ENCODE results near the gene DHX29.

DHX29 gene

DNA sequence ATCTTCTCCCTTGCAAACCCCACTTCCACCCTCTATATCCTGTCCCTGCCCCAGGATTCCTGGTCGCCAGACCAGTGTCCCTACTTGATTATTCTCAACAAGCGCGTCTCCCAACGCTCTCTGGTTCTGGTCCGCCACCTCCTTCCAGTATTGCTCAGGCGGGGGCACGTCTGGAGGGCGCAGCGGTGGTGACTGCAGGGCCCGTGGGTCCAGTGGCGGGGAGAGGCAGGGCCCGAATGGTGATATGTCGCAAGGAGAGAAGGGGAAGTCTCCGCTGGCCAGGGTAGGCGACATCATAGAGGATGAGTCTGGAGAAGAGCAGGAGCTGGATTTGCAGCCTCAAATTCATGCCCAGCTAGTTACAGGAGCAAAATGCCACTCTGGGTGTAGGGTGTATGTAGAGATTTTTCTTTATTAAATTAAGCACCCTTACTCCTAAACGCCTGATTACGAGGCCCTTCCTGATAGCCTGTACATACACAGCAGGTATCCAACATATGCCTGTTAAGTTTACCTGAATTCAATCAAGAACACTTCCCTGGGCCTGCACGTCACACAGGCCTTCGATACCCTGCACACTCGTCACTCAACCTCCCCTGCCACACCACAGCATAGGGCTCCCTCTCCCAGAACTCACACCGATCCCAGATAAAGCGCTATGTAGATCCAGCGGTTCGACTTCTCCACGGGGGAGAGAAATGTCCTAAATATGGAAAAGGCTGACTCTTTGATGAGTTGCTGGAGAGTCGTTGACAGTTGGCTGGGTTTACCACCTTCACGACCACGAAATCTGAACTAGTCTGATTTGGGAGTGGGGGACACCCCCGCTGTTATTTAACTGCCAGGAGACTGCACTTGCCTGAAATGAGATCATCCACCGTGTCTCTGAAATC lies 85.2 kb downstream of the DHX29 start:
- no peak for TF ChIP-seq MYC (IDR thresholded peaks at IDR 0.05; ENCODE audit: low read depth, low read length)
- TF ChIP-seq, protein P1, sequence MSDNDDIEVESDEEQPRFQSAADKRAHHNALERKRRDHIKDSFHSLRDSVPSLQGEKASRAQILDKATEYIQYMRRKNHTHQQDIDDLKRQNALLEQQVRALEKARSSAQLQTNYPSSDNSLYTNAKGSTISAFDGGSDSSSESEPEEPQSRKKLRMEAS (IDR thresholded peaks at IDR 0.05; ENCODE audit: low read depth, low read length): no peak
- TF ChIP-seq, protein P2, sequence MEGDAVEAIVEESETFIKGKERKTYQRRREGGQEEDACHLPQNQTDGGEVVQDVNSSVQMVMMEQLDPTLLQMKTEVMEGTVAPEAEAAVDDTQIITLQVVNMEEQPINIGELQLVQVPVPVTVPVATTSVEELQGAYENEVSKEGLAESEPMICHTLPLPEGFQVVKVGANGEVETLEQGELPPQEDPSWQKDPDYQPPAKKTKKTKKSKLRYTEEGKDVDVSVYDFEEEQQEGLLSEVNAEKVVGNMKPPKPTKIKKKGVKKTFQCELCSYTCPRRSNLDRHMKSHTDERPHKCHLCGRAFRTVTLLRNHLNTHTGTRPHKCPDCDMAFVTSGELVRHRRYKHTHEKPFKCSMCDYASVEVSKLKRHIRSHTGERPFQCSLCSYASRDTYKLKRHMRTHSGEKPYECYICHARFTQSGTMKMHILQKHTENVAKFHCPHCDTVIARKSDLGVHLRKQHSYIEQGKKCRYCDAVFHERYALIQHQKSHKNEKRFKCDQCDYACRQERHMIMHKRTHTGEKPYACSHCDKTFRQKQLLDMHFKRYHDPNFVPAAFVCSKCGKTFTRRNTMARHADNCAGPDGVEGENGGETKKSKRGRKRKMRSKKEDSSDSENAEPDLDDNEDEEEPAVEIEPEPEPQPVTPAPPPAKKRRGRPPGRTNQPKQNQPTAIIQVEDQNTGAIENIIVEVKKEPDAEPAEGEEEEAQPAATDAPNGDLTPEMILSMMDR (IDR thresholded peaks at IDR 0.05; ENCODE audit: low read depth, low read length): no peak
- TF ChIP-seq POLR2A (IDR thresholded peaks at IDR 0.05; ENCODE audit: extremely low read depth, insufficient read length): no peak
- peak; percentile 43 for DNase-seq (ENCODE audit: low read depth)
- H3K4me3 ChIP-seq (ENCODE audit: low read depth, low read length): no peak overlapping the region

DNA sequence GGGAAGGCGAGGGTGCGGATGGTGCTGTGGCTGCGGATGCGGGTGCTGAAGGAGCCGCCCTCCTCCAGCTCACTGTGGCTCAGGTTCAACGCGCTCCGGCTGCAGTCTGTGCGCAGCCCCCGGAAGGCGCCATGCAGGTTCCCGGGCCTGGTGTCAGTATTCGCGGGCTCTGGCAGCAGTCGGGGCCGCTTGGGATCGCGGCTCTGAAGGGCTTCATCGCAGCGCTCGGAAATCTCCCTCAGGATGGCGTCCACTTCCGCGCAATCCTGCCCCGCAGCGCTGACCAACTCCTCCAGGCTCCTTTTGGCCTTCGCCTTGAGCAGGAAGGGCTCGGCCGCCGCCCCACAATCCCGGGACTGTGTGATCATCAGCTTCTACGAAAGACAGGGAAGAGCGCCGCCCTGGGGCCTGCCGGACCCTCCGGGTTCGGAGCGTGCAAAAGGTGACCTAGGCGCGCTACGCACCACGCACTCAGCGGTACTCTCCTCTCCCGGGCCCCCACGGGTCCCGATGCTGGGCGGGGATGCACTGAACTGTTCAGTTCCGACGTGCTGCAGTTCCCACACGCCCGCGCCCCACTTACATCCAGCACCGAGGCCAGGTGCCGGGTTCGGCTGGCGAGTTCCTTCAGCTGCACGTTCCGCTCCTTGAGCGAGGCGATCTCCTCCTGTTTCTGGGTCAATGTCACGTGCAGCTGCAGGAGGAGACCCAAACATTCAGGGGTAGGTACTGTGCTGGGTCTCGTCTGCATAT lies 86.9 kb downstream of the DHX29 start:
- no peak for DNase-seq (ENCODE audit: low read depth)
- H3K4me3 ChIP-seq (ENCODE audit: low read depth, low read length): no peak overlapping the region
- TF ChIP-seq POLR2A (IDR thresholded peaks at IDR 0.05; ENCODE audit: extremely low read depth, insufficient read length): no peak
- TF ChIP-seq, protein P2 (IDR thresholded peaks at IDR 0.05; ENCODE audit: low read depth, low read length): no peak
- TF ChIP-seq, protein P1 (IDR thresholded peaks at IDR 0.05; ENCODE audit: low read depth, low read length): no peak
- TF ChIP-seq MYC (IDR thresholded peaks at IDR 0.05; ENCODE audit: low read depth, low read length): no peak

DNA sequence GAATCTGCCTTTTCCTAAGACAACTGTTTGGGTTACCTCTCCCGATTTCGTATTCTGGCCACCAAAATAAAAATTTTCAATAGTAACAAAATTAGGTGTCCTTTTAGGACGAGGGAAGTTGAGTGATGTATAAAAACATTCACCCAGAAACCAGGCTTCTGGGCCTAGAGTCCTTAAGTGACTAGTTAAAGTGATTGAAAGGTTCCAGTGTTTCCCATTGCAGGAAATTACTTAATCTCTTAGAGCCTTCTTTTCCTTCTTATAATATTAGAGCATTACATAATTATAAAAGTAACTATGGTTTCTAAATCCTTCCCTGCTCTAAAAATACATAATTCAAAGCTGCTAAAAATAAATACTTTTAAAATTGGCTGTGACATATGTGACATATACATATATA lies 87.7 kb downstream of the DHX29 start:
- DNase-seq (ENCODE audit: low read depth): no peak
- H3K4me3 ChIP-seq (ENCODE audit: low read depth, low read length): no peak overlapping the region
- TF ChIP-seq, protein P1 (IDR thresholded peaks at IDR 0.05; ENCODE audit: low read depth, low read length): no peak
- TF ChIP-seq MYC (IDR thresholded peaks at IDR 0.05; ENCODE audit: low read depth, low read length): no peak
- TF ChIP-seq, protein P2 (IDR thresholded peaks at IDR 0.05; ENCODE audit: low read depth, low read length): no peak
- no peak for TF ChIP-seq POLR2A (IDR thresholded peaks at IDR 0.05; ENCODE audit: extremely low read depth, insufficient read length)

DNA sequence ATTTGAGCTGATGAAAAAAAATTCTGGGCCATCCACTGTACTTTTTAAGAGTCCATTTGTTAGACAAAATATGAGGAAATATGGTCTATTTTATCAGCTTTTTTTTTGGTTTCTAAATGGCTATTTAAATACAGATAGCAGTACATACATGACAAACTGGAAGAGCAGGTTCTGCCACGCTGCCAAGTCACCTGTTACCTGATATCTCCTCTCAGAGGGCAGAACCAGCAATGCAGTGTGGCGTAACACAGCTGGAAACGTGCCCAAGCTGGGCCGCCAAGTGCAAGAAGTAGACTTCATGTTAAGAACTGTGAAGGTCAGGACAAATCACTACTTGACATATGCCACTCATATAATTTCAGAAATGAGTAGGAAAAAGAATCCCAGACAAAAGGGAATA lies 88.5 kb downstream of the DHX29 start:
- TF ChIP-seq, protein P2 (IDR thresholded peaks at IDR 0.05; ENCODE audit: low read depth, low read length): no peak
- no peak for TF ChIP-seq MYC (IDR thresholded peaks at IDR 0.05; ENCODE audit: low read depth, low read length)
- TF ChIP-seq, protein P1 (IDR thresholded peaks at IDR 0.05; ENCODE audit: low read depth, low read length): no peak
- no peak for TF ChIP-seq POLR2A (IDR thresholded peaks at IDR 0.05; ENCODE audit: extremely low read depth, insufficient read length)
- no peak for DNase-seq (ENCODE audit: low read depth)
- no peak overlapping the region for H3K4me3 ChIP-seq (ENCODE audit: low read depth, low read length)

DNA sequence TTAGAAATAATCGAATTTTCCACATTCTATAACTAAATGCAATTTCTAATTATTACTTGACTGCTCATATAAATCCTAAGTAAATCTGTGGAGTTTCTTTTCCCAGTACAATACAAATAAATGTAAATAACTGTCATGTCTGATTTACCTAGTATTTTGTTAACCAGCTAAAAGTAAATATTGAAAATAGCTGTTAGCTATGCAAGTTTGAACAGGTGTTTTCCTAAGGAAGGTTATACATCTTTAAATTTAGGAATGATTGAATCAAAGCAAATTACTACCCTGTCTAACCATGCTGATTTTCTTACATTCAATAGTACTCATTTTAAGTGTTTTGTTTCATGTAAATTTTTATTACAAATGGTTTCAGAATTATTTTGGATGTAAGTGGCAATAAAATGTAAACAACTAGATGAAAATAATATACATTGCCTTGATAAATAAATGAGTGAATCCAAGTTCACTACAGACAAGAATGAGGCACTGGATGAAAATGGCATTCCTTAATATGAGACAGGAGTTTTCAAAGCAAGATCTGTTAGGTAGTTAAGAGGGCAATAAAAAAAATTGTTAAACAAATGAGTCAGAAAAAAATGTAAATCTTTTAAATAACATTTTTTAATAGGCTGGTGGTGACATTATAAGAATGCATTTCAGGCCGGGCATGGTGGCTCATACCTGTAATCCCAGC lies 96.2 kb downstream of the DHX29 start:
- TF ChIP-seq, protein P2 (IDR thresholded peaks at IDR 0.05; ENCODE audit: low read depth, low read length): no peak
- TF ChIP-seq, protein P1 (IDR thresholded peaks at IDR 0.05; ENCODE audit: low read depth, low read length): no peak
- no peak for TF ChIP-seq MYC (IDR thresholded peaks at IDR 0.05; ENCODE audit: low read depth, low read length)
- no peak for TF ChIP-seq POLR2A (IDR thresholded peaks at IDR 0.05; ENCODE audit: extremely low read depth, insufficient read length)
- H3K4me3 ChIP-seq (ENCODE audit: low read depth, low read length): no peak overlapping the region
- DNase-seq (ENCODE audit: low read depth): no peak
